GM12878 (cell line): Measurements from ENCODE around the gene RARS1. TPM values are rescaled to one million over a fixed set of nuclear protein-coding genes. Genes with fewer than 3 reads are reported as not detected.

Source experiments
- ASH2L ChIP-seq: fragments of 300-600, 200-600 bp; sonication (generic); IDR thresholded peaks from 2 replicates; pipeline ENCODE4 v1.6.1; 2017; ENCODE audit warnings: low read depth, mild to moderate bottlenecking, borderline replicate concordance
- BHLHE40 ChIP-seq, 2 experiments: fragments of 450-650 bp in 1 of 2; IDR thresholded peaks; 2 replicates each; pipeline ENCODE4 v1.6.1; 2011 to 2017; ENCODE audit warnings: low read depth in 2 of 2, borderline replicate concordance in 1 of 2, improper control_type of control experiment in 1 of 2, low read length in 1 of 2, mild to moderate bottlenecking in 1 of 2
- BMI1 ChIP-seq: fragments of 450-650 bp; IDR thresholded peaks from 2 replicates; pipeline ENCODE4 v1.6.1; 2016; ENCODE audit warnings: mild to moderate bottlenecking, moderate library complexity, borderline replicate concordance
- CBFB ChIP-seq: IDR thresholded peaks from 2 replicates; pipeline ENCODE4 v1.6.1; 2016; ENCODE audit warnings: antibody characterized with exemption, low read depth
- CEBPB ChIP-seq, 2 experiments: fragments of 150-350 bp in 1 of 2; IDR thresholded peaks; 2 replicates each; pipeline ENCODE4 v1.6.1; 2012 to 2014; ENCODE audit warnings: low read depth in 2 of 2, low read length in 2 of 2, borderline replicate concordance in 1 of 2, inconsistent platforms in 1 of 2
- CHD4 ChIP-seq: fragments of 200-600 bp; sonication (generic); IDR thresholded peaks from 2 replicates; pipeline ENCODE4 v1.6.1; 2016; ENCODE audit warnings: mild to moderate bottlenecking
- ESRRA ChIP-seq: IDR thresholded peaks from 2 replicates; pipeline ENCODE4 v1.6.1; 2012; ENCODE audit warnings: mild to moderate bottlenecking, low read length, improper control_type of control experiment
- EZH2 ChIP-seq: IDR thresholded peaks from 2 replicates; pipeline ENCODE4 v1.6.1; 2012; ENCODE audit warnings: low read depth, mild to moderate bottlenecking, control low read depth, inconsistent platforms, low read length, borderline replicate concordance; ENCODE audit not compliant: control insufficient read depth
- GATAD2B ChIP-seq: fragments of 450-650 bp; conservative IDR thresholded peaks from 2 replicates; pipeline ENCODE4 v1.6.1; 2017; ENCODE audit warnings: low read depth, mild to moderate bottlenecking, moderate library complexity
- HDAC6 ChIP-seq: fragments of 200-600 bp; sonication (generic); IDR thresholded peaks from one replicate; pipeline ENCODE4 v1.8.0; 2017; ENCODE audit warnings: antibody characterized with exemption; ENCODE audit not compliant: unreplicated experiment
- KDM1A ChIP-seq: fragments of 200-600 bp; sonication (generic); IDR thresholded peaks from 2 replicates; pipeline ENCODE4 v1.6.1; 2016; ENCODE audit warnings: borderline replicate concordance
- KLF5 ChIP-seq: fragments of 450-650 bp; IDR thresholded peaks from 2 replicates; pipeline ENCODE4 v1.6.1; 2014; ENCODE audit warnings: mild to moderate bottlenecking; ENCODE audit not compliant: partially characterized antibody
- LARP7 ChIP-seq: fragments of 450-650 bp; IDR thresholded peaks from 2 replicates; pipeline ENCODE4 v1.6.1; 2017; ENCODE audit warnings: mild to moderate bottlenecking
- MTA2 ChIP-seq: fragments of 450-650 bp; IDR thresholded peaks from 2 replicates; pipeline ENCODE4 v1.6.1; 2016; ENCODE audit warnings: low read depth, mild to moderate bottlenecking, moderate library complexity
- MXI1 ChIP-seq: fragments of 150-350 bp; IDR thresholded peaks from 2 replicates; pipeline ENCODE4 v1.6.1; 2011; ENCODE audit warnings: low read depth, mild to moderate bottlenecking, inconsistent platforms, low read length, improper control_type of control experiment
- NR2C2 ChIP-seq: IDR thresholded peaks from 2 replicates; pipeline ENCODE4 v1.6.1; 2011; ENCODE audit warnings: borderline replicate concordance, low read depth; ENCODE audit not compliant: control insufficient read depth, insufficient read length
- NR2F1 ChIP-seq: fragments of 450-650 bp; conservative IDR thresholded peaks from 2 replicates; pipeline ENCODE4 v1.6.1; 2017; ENCODE audit warnings: mild to moderate bottlenecking
- RBBP5 ChIP-seq: fragments of 200-600 bp; sonication (generic); conservative IDR thresholded peaks from 2 replicates; pipeline ENCODE4 v1.6.1; 2016
- RELA ChIP-seq: fragments of 450-650 bp; IDR thresholded peaks from 2 replicates; pipeline ENCODE4 v1.8.0; 2014; ENCODE audit warnings: borderline replicate concordance; ENCODE audit not compliant: partially characterized antibody
- SMAD5 ChIP-seq: IDR thresholded peaks from 2 replicates; pipeline ENCODE4 v1.6.1; 2016; ENCODE audit warnings: antibody characterized with exemption, low read depth
- SMARCA5 ChIP-seq: fragments of 450-650 bp; IDR thresholded peaks from 2 replicates; pipeline ENCODE4 v1.6.1; 2017; ENCODE audit warnings: mild to moderate bottlenecking
- SUPT20H ChIP-seq: IDR thresholded peaks from 2 replicates; pipeline ENCODE4 v1.6.1; 2011; ENCODE audit warnings: low read depth, mild to moderate bottlenecking, low read length, moderate library complexity, borderline replicate concordance; ENCODE audit not compliant: control insufficient read depth
- SUZ12 ChIP-seq: fragments of 200-600 bp; sonication (generic); IDR thresholded peaks from one replicate; pipeline ENCODE4 v1.6.1; 2018; ENCODE audit warnings: antibody characterized with exemption, mild to moderate bottlenecking; ENCODE audit not compliant: unreplicated experiment
- TCF12 ChIP-seq: IDR thresholded peaks from 2 replicates; pipeline ENCODE4 v1.6.1; 2011; ENCODE audit warnings: low read depth, mild to moderate bottlenecking, low read length
- YBX1 ChIP-seq: fragments of 450-650 bp; IDR thresholded peaks from 2 replicates; pipeline ENCODE4 v1.6.1; 2016; ENCODE audit warnings: antibody characterized with exemption
- ZNF207 ChIP-seq: fragments of 450-650 bp; IDR thresholded peaks from 2 replicates; pipeline ENCODE4 v1.6.1; 2014; ENCODE audit warnings: antibody characterized with exemption, mild to moderate bottlenecking, borderline replicate concordance
- ZNF24 ChIP-seq: fragments of 450-650 bp; IDR thresholded peaks from 2 replicates; pipeline ENCODE4 v1.6.1; 2017; ENCODE audit warnings: antibody characterized with exemption, mild to moderate bottlenecking
- ZNF384 ChIP-seq: IDR thresholded peaks from 2 replicates; pipeline ENCODE4 v1.6.1; 2012; ENCODE audit warnings: low read depth, mild to moderate bottlenecking, low read length, improper control_type of control experiment, borderline replicate concordance
- ZNF622 ChIP-seq: fragments of 450-650 bp; IDR thresholded peaks from 2 replicates; pipeline ENCODE4 v1.6.1; 2017; ENCODE audit warnings: mild to moderate bottlenecking, inconsistent platforms
- polyA plus RNA-seq, 11 experiments: library from polyadenylated mRNA; depleted of rRNA in 4 of 11; unstranded in 6 of 11; stranded (reverse) in 5 of 11; fragments of >200 nt; fragmentation: Nextera tagmentation in 4 of 11; fragmentation: Illumina TruSeq in 1 of 11; extraction: Ambion mirVana in 4 of 11; extraction: Trizol in 1 of 11; gene quantifications; 1 replicate in 1 of 11; 2 replicates in 10 of 11; pipeline versions ENCODE4 v1.2.1 to v1.2.3, GENCODE V29; 2011 to 2016; ENCODE audit warnings: inconsistent platforms in 2 of 11, missing spikeins in 2 of 11, low read depth in 1 of 11
- total RNA-seq, 4 experiments: library from RNA; depleted of rRNA in 3 of 4; stranded (reverse); fragments of >200 nt in 3 of 4; fragmentation: Illumina TruSeq in 1 of 4; extraction: Trizol in 1 of 4; gene quantifications; 2 replicates each; pipeline versions ENCODE4 v1.2.1 to v1.2.3, GENCODE V29; 2013 to 2021
- TF ChIP-seq, protein P1 (sequence below): IDR thresholded peaks from 2 replicates; pipeline ENCODE4 v1.6.1; 2011; ENCODE audit warnings: mild to moderate bottlenecking, low read depth, low read length, moderate library complexity; ENCODE audit not compliant: insufficient replicate concordance
- TF ChIP-seq, protein P2 (sequence below): IDR thresholded peaks from 2 replicates; pipeline ENCODE4 v1.6.1; 2011; ENCODE audit warnings: borderline replicate concordance, low read depth, mild to moderate bottlenecking, moderate library complexity, mixed read lengths, low read length; ENCODE audit not compliant: insufficient read depth; ENCODE audit errors: extremely low read length

Gene RARS1
- total and polyA plus RNA-seq, 10 of the 15 experiments (the other 5 are each of a cell fraction or from before 2014, with no cell fraction given): 80.5 to 127 (median 105) TPM

DNA sequence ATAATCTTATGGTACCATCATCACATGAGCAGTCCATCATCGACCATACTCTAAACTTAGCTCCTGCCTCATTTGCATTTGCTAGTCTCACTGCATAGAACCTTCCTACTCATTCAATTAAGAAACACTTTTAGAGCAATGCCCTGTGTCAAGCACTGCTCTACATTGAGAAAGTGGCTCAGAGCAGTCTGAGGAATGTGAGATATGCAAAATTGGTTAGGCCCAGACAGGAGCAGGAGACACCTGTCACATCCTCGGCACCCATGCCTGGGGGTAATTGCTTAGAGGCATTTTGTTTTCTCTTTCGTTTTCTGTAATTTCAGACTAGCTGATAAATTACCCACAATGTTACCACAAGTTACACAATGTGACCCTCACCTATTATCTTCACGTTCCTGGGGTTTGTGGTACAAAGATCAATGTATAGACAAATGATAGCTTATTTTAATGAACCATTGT, 4.9 kb upstream of the RARS1 start (continued):
- TF ChIP-seq CHD4: no peak
- TF ChIP-seq GATAD2B: no peak
- TF ChIP-seq, protein P1, sequence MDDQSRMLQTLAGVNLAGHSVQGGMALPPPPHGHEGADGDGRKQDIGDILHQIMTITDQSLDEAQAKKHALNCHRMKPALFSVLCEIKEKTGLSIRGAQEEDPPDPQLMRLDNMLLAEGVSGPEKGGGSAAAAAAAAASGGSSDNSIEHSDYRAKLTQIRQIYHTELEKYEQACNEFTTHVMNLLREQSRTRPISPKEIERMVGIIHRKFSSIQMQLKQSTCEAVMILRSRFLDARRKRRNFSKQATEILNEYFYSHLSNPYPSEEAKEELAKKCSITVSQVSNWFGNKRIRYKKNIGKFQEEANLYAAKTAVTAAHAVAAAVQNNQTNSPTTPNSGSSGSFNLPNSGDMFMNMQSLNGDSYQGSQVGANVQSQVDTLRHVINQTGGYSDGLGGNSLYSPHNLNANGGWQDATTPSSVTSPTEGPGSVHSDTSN: peak; percentile 43
- TF ChIP-seq CEBPB (IDR thresholded peaks at IDR 0.05; ENCODE audit: borderline replicate concordance in 1 of 2, low read depth in 2 of 2, low read length in 2 of 2): no peak; a peak in 1 of 4 replicates
- no peak for TF ChIP-seq BMI1
- TF ChIP-seq MXI1: peak; percentile 54; the same call in 1 of the 2 replicates
- no peak for TF ChIP-seq ESRRA
- no peak for TF ChIP-seq EZH2
- no peak for TF ChIP-seq ZNF24
- TF ChIP-seq LARP7: no peak
- TF ChIP-seq SMARCA5: no peak
- TF ChIP-seq RELA: no peak
- TF ChIP-seq HDAC6: no peak
- TF ChIP-seq RBBP5: no peak
- no peak for TF ChIP-seq CBFB
- TF ChIP-seq ASH2L: no peak
- no peak for TF ChIP-seq KLF5
- peak; percentile 95 to 96 for TF ChIP-seq BHLHE40 (IDR thresholded peaks at IDR 0.05; ENCODE audit: borderline replicate concordance in 1 of 2, low read depth in 2 of 2, low read length in 1 of 2)
- no peak for TF ChIP-seq ZNF384
- TF ChIP-seq SUPT20H: no peak
- no peak for TF ChIP-seq YBX1
- no peak for TF ChIP-seq NR2C2
- TF ChIP-seq KDM1A: no peak
- TF ChIP-seq ZNF622: no peak
- TF ChIP-seq SUZ12: no peak
- peak; percentile 51; the same call in 1 of the 2 replicates for TF ChIP-seq TCF12
- TF ChIP-seq ZNF207: no peak
- TF ChIP-seq, protein P2, sequence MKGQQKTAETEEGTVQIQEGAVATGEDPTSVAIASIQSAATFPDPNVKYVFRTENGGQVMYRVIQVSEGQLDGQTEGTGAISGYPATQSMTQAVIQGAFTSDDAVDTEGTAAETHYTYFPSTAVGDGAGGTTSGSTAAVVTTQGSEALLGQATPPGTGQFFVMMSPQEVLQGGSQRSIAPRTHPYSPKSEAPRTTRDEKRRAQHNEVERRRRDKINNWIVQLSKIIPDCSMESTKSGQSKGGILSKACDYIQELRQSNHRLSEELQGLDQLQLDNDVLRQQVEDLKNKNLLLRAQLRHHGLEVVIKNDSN: no peak
- peak; percentile 88 for TF ChIP-seq MTA2
- peak; percentile 85 for TF ChIP-seq NR2F1
- TF ChIP-seq SMAD5: no peak
